Tibial artery (tissue), 4 donors: ENCODE measurements around the gene CHST13.

ENCODE experiments used
- DNase-seq, 2 donors: peaks; one replicate each; pipeline ENCODE4 v3.0.0-alpha.2; 2019
- H3K27ac ChIP-seq, 2 donors: fragments of 200-600 bp; sonication (generic) in 1 of 2; 1 replicate in 1 of 2; 2 replicates in 1 of 2; pipeline ENCODE4 v1.5.1; 2018 to 2019; ENCODE audit warnings: mild to moderate bottlenecking in 1 of 2
- H3K27me3 ChIP-seq, 2 donors: fragments of 200-600 bp; sonication (generic) in 1 of 2; one replicate each; pipeline versions ENCODE4 v1.5.1 to v1.6.0; 2016 to 2019
- H3K36me3 ChIP-seq, 3 donors: fragments of 200-600 bp; sonication (generic) in 2 of 3; one replicate each; pipeline ENCODE4 v1.5.1; 2016 to 2019; ENCODE audit warnings: mild to moderate bottlenecking in 2 of 3
- H3K4me1 ChIP-seq, 4 donors: fragments of 200-600 bp; sonication (generic) in 2 of 4; 1 replicate in 3 of 4; 2 replicates in 1 of 4; pipeline ENCODE4 v1.5.1; 2016 to 2019
- H3K4me3 ChIP-seq, 2 donors: fragments of 200-600 bp; sonication (generic) in 1 of 2; 1 replicate in 1 of 2; 2 replicates in 1 of 2; pipeline ENCODE4 v1.5.1; 2018 to 2019; ENCODE audit warnings: mild to moderate bottlenecking in 2 of 2
- H3K9me3 ChIP-seq, 3 donors: fragments of 200-600 bp; sonication (generic) in 1 of 3; one replicate each; pipeline ENCODE4 v1.5.1; 2016 to 2019
- intact Hi-C: fragments of 100-400 bp; cut with DNase I; formaldehyde crosslinking; loops from one replicate; pipeline ENCODE4 v1.15.0; 2023; ENCODE audit warnings: low total_unique reads
- TF ChIP-seq, protein P1 (sequence below), 2 experiments: fragments of 200-600 bp in 1 of 2; fragments of 450-650 bp in 1 of 2; IDR thresholded peaks; one replicate each; pipeline ENCODE4 v1.5.1; 2017 to 2019; ENCODE audit warnings: antibody characterized with exemption in 2 of 2, mild to moderate bottlenecking in 1 of 2, moderate library complexity in 1 of 2

CHST13 gene

DNA sequence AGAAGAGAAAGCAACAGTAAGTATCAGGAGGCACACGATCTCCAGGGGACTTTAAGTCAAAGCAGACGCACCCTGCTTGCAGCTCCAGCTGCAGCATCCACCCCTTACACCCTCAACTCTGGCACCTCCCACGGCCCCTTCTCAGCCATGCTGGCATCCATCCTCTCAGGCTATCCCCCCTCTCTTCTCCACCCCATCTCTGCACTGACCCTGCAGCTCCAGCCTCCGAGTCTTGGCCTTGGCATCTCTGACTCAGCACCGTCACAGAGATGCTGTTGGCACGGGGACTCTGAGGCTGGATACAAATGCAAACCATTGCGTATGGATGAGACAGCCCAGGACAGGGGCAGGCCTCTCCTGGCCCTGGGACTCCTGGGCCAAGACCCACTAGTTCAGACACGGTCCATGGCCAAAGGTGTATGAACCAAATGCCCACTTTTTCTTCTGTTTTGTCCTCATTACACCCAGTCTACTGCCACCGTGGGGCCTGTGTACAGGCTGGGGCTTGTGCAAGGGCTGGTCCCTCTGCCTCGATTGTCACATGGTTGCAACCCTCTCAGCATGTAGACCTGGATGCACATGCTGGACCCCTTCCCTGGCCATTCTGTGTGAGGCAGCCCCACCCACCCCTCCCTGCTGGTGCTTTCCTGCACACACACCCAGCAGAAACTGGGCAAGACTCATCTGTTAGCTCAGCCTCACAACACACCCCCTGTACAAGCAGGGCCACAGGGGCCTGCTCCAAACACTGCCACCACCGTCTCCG is 29.6 kb upstream of the CHST13 start:
- H3K27ac ChIP-seq = no peak overlapping the region
- H3K4me3 ChIP-seq = no peak overlapping the region
- TF ChIP-seq, protein P1, sequence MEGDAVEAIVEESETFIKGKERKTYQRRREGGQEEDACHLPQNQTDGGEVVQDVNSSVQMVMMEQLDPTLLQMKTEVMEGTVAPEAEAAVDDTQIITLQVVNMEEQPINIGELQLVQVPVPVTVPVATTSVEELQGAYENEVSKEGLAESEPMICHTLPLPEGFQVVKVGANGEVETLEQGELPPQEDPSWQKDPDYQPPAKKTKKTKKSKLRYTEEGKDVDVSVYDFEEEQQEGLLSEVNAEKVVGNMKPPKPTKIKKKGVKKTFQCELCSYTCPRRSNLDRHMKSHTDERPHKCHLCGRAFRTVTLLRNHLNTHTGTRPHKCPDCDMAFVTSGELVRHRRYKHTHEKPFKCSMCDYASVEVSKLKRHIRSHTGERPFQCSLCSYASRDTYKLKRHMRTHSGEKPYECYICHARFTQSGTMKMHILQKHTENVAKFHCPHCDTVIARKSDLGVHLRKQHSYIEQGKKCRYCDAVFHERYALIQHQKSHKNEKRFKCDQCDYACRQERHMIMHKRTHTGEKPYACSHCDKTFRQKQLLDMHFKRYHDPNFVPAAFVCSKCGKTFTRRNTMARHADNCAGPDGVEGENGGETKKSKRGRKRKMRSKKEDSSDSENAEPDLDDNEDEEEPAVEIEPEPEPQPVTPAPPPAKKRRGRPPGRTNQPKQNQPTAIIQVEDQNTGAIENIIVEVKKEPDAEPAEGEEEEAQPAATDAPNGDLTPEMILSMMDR (IDR thresholded peaks at IDR 0.05) = no peak
- H3K36me3 ChIP-seq = no peaks in the 10 kb centered on the region
- no peak for DNase-seq
- H3K27me3 ChIP-seq = no peaks in the 10 kb centered on the region
- intact Hi-C loops = no loop called here
- H3K9me3 ChIP-seq = no peaks in the 10 kb centered on the region
- H3K4me1 ChIP-seq = peaks cover 0 to 4% (median 0%) of the 10 kb centered on the region in 4 donors

DNA sequence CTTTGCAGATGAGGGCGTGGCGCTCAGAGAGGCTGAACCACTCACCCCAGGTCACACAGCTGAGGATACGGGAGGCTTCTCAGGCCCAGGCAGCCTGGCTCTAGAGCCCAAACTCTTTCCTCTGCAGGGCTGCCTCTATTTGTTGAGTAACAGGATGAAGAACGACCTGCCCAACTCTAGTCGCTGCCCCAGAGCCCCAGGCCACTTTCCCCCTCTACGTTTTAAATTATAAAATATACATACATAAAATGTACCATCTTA is 29.1 kb upstream of the CHST13 start:
- H3K27ac ChIP-seq = no peak overlapping the region
- no peak for DNase-seq
- H3K4me3 ChIP-seq = no peak overlapping the region

DNA sequence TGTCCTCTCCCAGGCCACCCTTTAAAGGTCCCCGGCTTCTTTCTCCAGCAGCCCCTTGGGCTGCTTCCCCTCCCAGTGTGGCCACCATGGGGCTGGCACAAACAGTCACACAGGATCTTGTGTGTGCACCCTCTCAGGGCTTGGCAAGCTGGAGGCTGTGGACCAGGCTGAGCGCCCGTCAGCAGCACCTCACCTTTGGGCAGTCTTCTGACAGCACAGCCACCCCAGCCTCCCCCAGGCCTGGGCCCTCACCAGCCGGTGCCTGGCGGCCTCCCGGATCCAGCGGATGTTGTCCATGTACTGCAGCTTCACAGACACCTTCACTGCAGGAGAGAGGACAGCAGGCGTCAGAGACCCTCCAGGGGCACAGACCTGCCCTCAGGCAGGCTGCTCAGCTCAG is 28.2 kb upstream of the CHST13 start:
- Histone ChIP-seq H3K27ac (no peak overlapping the region), H3K9me3 (no peaks in the 10 kb centered on the region), H3K36me3 (no peaks in the 10 kb centered on the region), H3K4me1 (peaks cover 0 to 3% (median 0%) of the 10 kb centered on the region in 4 donors), H3K27me3 (no peaks in the 10 kb centered on the region), H3K4me3 (no peak overlapping the region)
- intact Hi-C loops = no loop called here
- TF ChIP-seq, protein P1 (IDR thresholded peaks at IDR 0.05) = no peak
- no peak for DNase-seq

More for the DNA sequence above, 29.1 kb upstream of the CHST13 start:
- Histone ChIP-seq H3K36me3 (no peaks in the 10 kb centered on the region), H3K4me1 (peaks cover 0 to 4% (median 0%) of the 10 kb centered on the region in 4 donors), H3K9me3 (no peaks in the 10 kb centered on the region), H3K27me3 (no peaks in the 10 kb centered on the region)
- intact Hi-C loops = no loop called here
- TF ChIP-seq, protein P1 (IDR thresholded peaks at IDR 0.05) = no peak

DNA sequence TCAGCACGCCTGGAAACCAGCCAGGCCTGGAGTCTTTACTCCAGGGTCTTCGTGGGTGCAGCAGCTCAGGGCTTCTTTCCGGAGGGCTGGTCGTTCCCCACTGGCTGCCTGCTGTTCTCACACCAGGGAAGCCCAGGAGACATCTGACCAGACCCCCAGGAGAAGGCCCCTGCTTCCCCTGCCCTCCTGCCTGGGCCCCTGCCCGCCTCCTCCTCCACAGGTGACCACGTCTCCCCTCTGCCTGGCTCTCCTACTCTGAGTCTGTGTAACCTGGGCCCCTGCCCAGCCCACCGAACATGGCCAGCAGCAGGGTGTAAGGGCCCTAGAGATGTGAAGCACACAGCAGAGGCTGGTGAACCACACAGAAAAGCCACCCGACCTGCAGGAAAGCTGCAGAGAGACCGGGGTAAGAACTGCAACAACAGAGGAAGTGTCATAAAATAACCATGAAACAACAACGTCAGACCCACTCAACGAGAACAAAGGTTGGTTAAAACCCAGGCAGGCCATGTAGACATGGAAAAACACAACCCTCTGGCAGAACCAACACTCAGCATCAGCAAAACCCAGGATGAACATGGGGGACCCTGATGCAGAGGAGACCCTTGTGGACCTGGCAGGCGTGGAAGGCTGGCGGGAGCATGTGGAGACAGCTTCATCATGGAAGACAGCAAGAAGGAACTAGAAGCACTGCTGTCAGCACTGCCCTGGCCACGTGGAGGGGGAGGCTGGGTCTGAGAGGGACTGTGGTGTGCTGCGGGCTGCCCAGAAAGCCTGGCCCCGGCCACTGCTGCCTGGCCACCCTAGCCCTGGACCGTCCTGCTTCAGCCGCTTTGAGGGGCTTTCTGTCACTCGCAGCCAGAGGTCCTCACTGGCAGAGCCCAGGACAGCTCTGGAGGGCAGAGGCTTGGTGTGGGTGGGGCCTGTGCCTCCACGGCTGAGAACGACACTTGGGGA is 26.8 kb upstream of the CHST13 start:
- H3K4me3 ChIP-seq = no peak overlapping the region
- DNase-seq = no peak
- intact Hi-C loops = no loop called here
- no peaks in the 10 kb centered on the region for H3K27me3 ChIP-seq
- no peaks in the 10 kb centered on the region for H3K36me3 ChIP-seq
- H3K4me1 ChIP-seq = no peaks in the 10 kb centered on the region
- H3K9me3 ChIP-seq = no peaks in the 10 kb centered on the region
- H3K27ac ChIP-seq = no peak overlapping the region
- TF ChIP-seq, protein P1 (IDR thresholded peaks at IDR 0.05) = no peak

DNA sequence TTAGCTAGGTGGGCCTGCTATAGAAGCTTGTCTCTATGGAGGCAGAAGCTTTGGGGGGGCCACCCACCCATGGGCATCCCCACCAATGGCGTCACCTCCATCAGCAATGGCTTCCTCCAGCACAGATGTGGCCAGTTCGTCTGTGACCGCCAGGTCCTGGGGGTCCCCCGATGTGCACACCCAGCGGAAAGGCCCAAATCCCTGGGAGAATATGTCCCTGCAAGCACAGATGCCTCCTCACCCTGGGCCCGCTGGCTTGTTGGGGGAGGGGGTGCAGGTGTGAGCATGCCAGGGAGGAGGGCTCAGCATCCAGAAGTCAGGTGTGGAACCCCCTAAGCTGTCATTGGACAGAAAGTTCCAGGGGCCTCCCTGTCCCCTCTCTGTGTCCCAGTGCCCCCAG is 26.0 kb upstream of the CHST13 start:
- no peak for DNase-seq
- H3K27ac ChIP-seq = no peak overlapping the region
- H3K4me1 ChIP-seq = no peaks in the 10 kb centered on the region
- H3K9me3 ChIP-seq = no peaks in the 10 kb centered on the region
- H3K36me3 ChIP-seq = no peaks in the 10 kb centered on the region
- intact Hi-C loops = no loop called here
- TF ChIP-seq, protein P1 (IDR thresholded peaks at IDR 0.05) = no peak
- H3K4me3 ChIP-seq = no peak overlapping the region
- no peaks in the 10 kb centered on the region for H3K27me3 ChIP-seq
